HEK293 (cell line): ENCODE measurements around the gene TBC1D16.

Source experiments
- CTCF ChIA-PET: fragments of 350-600 bp; formaldehyde crosslinking; extraction: SDS; loops from one replicate; lab custom pipeline; 2021; ENCODE audit warnings: antibody characterized with exemption; lab: Yijun Ruan, JAX
- POLR2A ChIA-PET: fragments of 300-600 bp; formaldehyde crosslinking; extraction: SDS; loops from one replicate; lab custom pipeline; 2020; ENCODE audit warnings: antibody characterized with exemption, inconsistent platforms; lab: Yijun Ruan, JAX
- H3K27ac ChIP-seq: fragments of 200-500 bp; sonication (Bioruptor generic); 2 replicates; pipeline ENCODE4 v1.5.1; 2014; ENCODE audit warnings: low read depth, low read length, control low read depth, inconsistent platforms; ENCODE audit errors: extremely low read depth
- H3K36me3 ChIP-seq, 2 experiments: fragments of 200-500 bp in 1 of 2; sonication (Bioruptor generic) in 1 of 2; 1 replicate in 1 of 2; 2 replicates in 1 of 2; pipeline ENCODE4 v1.5.1; 2014 to 2017; ENCODE audit warnings: inconsistent platforms in 2 of 2, low read length in 2 of 2; ENCODE audit not compliant: control insufficient read depth in 2 of 2, insufficient read depth in 1 of 2
- H3K4me1 ChIP-seq: fragments of 200-500 bp; sonication (Bioruptor generic); 2 replicates; pipeline ENCODE4 v1.5.1; 2014; ENCODE audit warnings: mild to moderate bottlenecking, low read length, inconsistent platforms; ENCODE audit not compliant: control insufficient read depth, insufficient read depth
- H3K4me3 ChIP-seq: 2 replicates; pipeline ENCODE4 v1.5.1; 2011; ENCODE audit warnings: low read depth, mild to moderate bottlenecking, control low read depth, low read length, moderate library complexity
- H3K9me3 ChIP-seq: fragments of 200-500 bp; sonication (Bioruptor generic); 2 replicates; pipeline ENCODE4 v1.5.1; 2014; ENCODE audit warnings: low read depth, low read length, inconsistent platforms; ENCODE audit not compliant: control insufficient read depth, insufficient read depth
- CTCF ChIP-seq: fragments of 450-650 bp; formaldehyde crosslinking; IDR thresholded peaks from 2 replicates; pipeline ENCODE4 v1.5.1; 2016; ENCODE audit warnings: missing biosample characterization, missing genetic modification characterization
- GLIS1 ChIP-seq: fragments of 450-650 bp; formaldehyde crosslinking; IDR thresholded peaks from 2 replicates; pipeline ENCODE4 v1.5.1; 2016; ENCODE audit warnings: missing biosample characterization, missing genetic modification characterization
- IKZF3 ChIP-seq: fragments of 450-650 bp; IDR thresholded peaks from 2 replicates; pipeline ENCODE4 v1.5.0; 2018; ENCODE audit warnings: missing biosample characterization, mild to moderate bottlenecking, missing genetic modification characterization, moderate library complexity
- MEIS1 ChIP-seq: sonication (generic); formaldehyde crosslinking; IDR thresholded peaks from 2 replicates; pipeline ENCODE4 v1.8.1; 2022; ENCODE audit warnings: missing genetic modification reagents, mild to moderate bottlenecking, borderline replicate concordance
- OVOL3 ChIP-seq: fragments of 450-650 bp; formaldehyde crosslinking; IDR thresholded peaks from 2 replicates; pipeline ENCODE4 v1.5.1; 2016; ENCODE audit warnings: missing biosample characterization, missing genetic modification characterization
- PRDM6 ChIP-seq: fragments of 450-650 bp; formaldehyde crosslinking; IDR thresholded peaks from 2 replicates; pipeline ENCODE4 v1.5.1; 2017; ENCODE audit warnings: missing biosample characterization, missing genetic modification characterization
- REPIN1 ChIP-seq: fragments of 450-650 bp; formaldehyde crosslinking; IDR thresholded peaks from 2 replicates; pipeline ENCODE4 v1.5.1; 2017; ENCODE audit warnings: missing biosample characterization, missing genetic modification characterization, low read depth
- SP2 ChIP-seq: fragments of 450-650 bp; formaldehyde crosslinking; IDR thresholded peaks from 2 replicates; pipeline ENCODE4 v1.5.1; 2016; ENCODE audit warnings: missing biosample characterization, missing genetic modification characterization
- ZBTB20 ChIP-seq: fragments of 450-650 bp; formaldehyde crosslinking; IDR thresholded peaks from 2 replicates; pipeline ENCODE4 v1.5.1; 2016; ENCODE audit warnings: missing biosample characterization, missing genetic modification characterization
- ZBTB8A ChIP-seq: fragments of 450-650 bp; formaldehyde crosslinking; IDR thresholded peaks from 2 replicates; pipeline ENCODE4 v1.5.1; 2016; ENCODE audit warnings: missing biosample characterization, missing genetic modification characterization
- ZFP37 ChIP-seq: fragments of 450-650 bp; formaldehyde crosslinking; IDR thresholded peaks from 2 replicates; pipeline ENCODE4 v1.5.1; 2016; ENCODE audit warnings: missing biosample characterization, missing genetic modification characterization
- ZIC2 ChIP-seq: fragments of 450-650 bp; formaldehyde crosslinking; IDR thresholded peaks from 2 replicates; pipeline ENCODE4 v1.5.1; 2016; ENCODE audit warnings: missing biosample characterization, missing genetic modification characterization
- ZNF140 ChIP-seq: fragments of 450-650 bp; formaldehyde crosslinking; IDR thresholded peaks from 2 replicates; pipeline ENCODE4 v1.5.1; 2016; ENCODE audit warnings: missing biosample characterization, missing genetic modification characterization
- ZNF202 ChIP-seq: fragments of 450-650 bp; formaldehyde crosslinking; IDR thresholded peaks from 2 replicates; pipeline ENCODE4 v1.5.1; 2016; ENCODE audit warnings: missing biosample characterization, missing genetic modification characterization, borderline replicate concordance
- ZNF274 ChIP-seq, 2 experiments: fragments of 200-500 bp in 1 of 2; fragments of 450-650 bp in 1 of 2; sonication (Bioruptor generic) in 1 of 2; formaldehyde crosslinking in 1 of 2; IDR thresholded peaks; 2 replicates each; pipeline versions ENCODE4 v1.5.1 to v1.6.1; 2014 to 2016; ENCODE audit warnings: borderline replicate concordance in 1 of 2, inconsistent platforms in 1 of 2, low read length in 1 of 2, missing biosample characterization in 1 of 2, missing genetic modification characterization in 1 of 2
- ZNF311 ChIP-seq: fragments of 450-650 bp; formaldehyde crosslinking; IDR thresholded peaks from 2 replicates; pipeline ENCODE4 v1.5.1; 2017; ENCODE audit warnings: missing biosample characterization, missing genetic modification characterization, borderline replicate concordance
- ZNF544 ChIP-seq: fragments of 450-650 bp; formaldehyde crosslinking; IDR thresholded peaks from 2 replicates; pipeline ENCODE4 v1.5.0; 2017; ENCODE audit warnings: missing biosample characterization, missing genetic modification characterization
- ZNF561 ChIP-seq: fragments of 450-650 bp; IDR thresholded peaks from 2 replicates; pipeline ENCODE4 v1.5.1; 2018; ENCODE audit warnings: missing biosample characterization, missing genetic modification characterization, borderline replicate concordance
- ZNF571 ChIP-seq: fragments of 450-650 bp; formaldehyde crosslinking; IDR thresholded peaks from 2 replicates; pipeline ENCODE4 v1.5.0; 2017; ENCODE audit warnings: missing biosample characterization, missing genetic modification characterization
- ZNF654 ChIP-seq: fragments of 450-650 bp; formaldehyde crosslinking; IDR thresholded peaks from 2 replicates; pipeline ENCODE4 v1.5.1; 2016; ENCODE audit warnings: low read depth, missing biosample characterization, missing genetic modification characterization
- ZNF660 ChIP-seq: fragments of 450-650 bp; IDR thresholded peaks from 2 replicates; pipeline ENCODE4 v1.5.1; 2018; ENCODE audit warnings: missing biosample characterization, mild to moderate bottlenecking, missing genetic modification characterization
- ZNF707 ChIP-seq: fragments of 450-650 bp; formaldehyde crosslinking; IDR thresholded peaks from 2 replicates; pipeline ENCODE4 v1.5.1; 2016; ENCODE audit warnings: missing biosample characterization, missing genetic modification characterization
- ZSCAN18 ChIP-seq: fragments of 450-650 bp; formaldehyde crosslinking; IDR thresholded peaks from 2 replicates; pipeline ENCODE4 v1.5.1; 2016; ENCODE audit warnings: missing biosample characterization, missing genetic modification characterization
- ZSCAN23 ChIP-seq: fragments of 450-650 bp; formaldehyde crosslinking; IDR thresholded peaks from 2 replicates; pipeline ENCODE4 v1.5.1; 2016; ENCODE audit warnings: missing biosample characterization, missing genetic modification characterization
- TF ChIP-seq, protein P1 (sequence below): fragments of 450-650 bp; formaldehyde crosslinking; IDR thresholded peaks from 2 replicates; pipeline ENCODE4 v1.5.1; 2016; ENCODE audit warnings: missing biosample characterization, missing genetic modification characterization, borderline replicate concordance

The TBC1D16 gene

GRCh38 chr17:79970576-79971068 is 65.0 kb downstream of the TBC1D16 start:
- H3K27ac ChIP-seq, result no peak overlapping the region
- 0 out of 2 replicates have a peak, but pooled peaks have one; percentile 11 for TF ChIP-seq ZBTB8A
- TF ChIP-seq CTCF (tag by site-specific recombination), result peak; percentile 69
- TF ChIP-seq GLIS1 (tag by site-specific recombination), result peak; percentile 5; the same call in 1 of the 2 replicates
- peak; percentile 61; the same call in 1 of the 2 replicates for TF ChIP-seq ZNF660 (tag by site-specific recombination)
- no peak for TF ChIP-seq MEIS1 (CRISPR knock-in tag)
- TF ChIP-seq ZNF140 (tag by site-specific recombination), result no peak
- TF ChIP-seq ZNF654 (tag by site-specific recombination), result peak; percentile 73
- 0 out of 2 replicates have a peak, but pooled peaks have one; percentile 29 for TF ChIP-seq ZNF561
- H3K4me1 ChIP-seq, result no peaks in the 10 kb centered on the region
- H3K4me3 ChIP-seq, result no peak overlapping the region
- no peaks in the 10 kb centered on the region for H3K9me3 ChIP-seq
- peaks cover 0 to 3% of the 10 kb centered on the region in 2 experiments; a peak in 2 of 3 replicates for H3K36me3 ChIP-seq
- ChIA-PET CTCF (interaction anchor here (0.6 to 3.8 kb wide), 42 partner anchors 9 to 867 kb away, joined by 3 to 43 read pairs (median 5); no protein-coding TSS in a partner anchor), POLR2A (interaction anchor here (0.6 kb wide), 1 partner anchor 178 kb away, joined by 3 read pairs; no protein-coding TSS in a partner anchor)

GRCh38 chr17:79969906-79970305 is 65.8 kb downstream of the TBC1D16 start:
- ChIA-PET CTCF (interaction anchor here (0.6 to 3.8 kb wide), 43 partner anchors 8 to 948 kb away, joined by 3 to 43 read pairs (median 5); partner anchors contain the start of gene CBX4), POLR2A (interaction anchor here (0.6 kb wide), 1 partner anchor 178 kb away, joined by 3 read pairs; no protein-coding TSS in a partner anchor)
- no peak overlapping the region for H3K4me3 ChIP-seq
- no peaks in the 10 kb centered on the region for H3K4me1 ChIP-seq
- H3K27ac ChIP-seq, result no peak overlapping the region
- peaks cover 0 to 3% of the 10 kb centered on the region in 2 experiments; a peak in 2 of 3 replicates for H3K36me3 ChIP-seq
- TF ChIP-seq ZSCAN23 (tag by site-specific recombination) (no peak), IKZF3 (no peak), SP2 (tag by site-specific recombination) (no peak)
- no peaks in the 10 kb centered on the region for H3K9me3 ChIP-seq

DNA sequence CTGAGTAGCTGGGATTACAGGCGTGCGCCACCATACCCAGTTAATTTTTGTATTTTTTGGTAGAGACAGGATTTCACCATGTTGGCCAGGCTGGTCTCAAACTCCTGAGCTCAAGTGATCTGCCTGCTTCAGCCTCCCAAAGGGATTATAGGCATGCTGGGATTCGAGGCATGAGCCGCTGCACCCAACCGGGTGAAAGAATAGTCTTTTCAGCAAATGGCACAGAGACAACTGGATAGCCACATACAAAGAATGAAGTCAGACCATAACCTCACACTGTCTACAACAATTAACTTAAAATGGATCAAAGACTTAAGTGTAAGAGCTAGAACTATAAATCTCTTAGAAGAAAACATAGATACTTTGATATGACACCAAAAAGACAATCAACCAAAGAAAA is 67.6 kb downstream of the TBC1D16 start:
- H3K9me3 ChIP-seq, result no peaks in the 10 kb centered on the region
- no peaks in the 10 kb centered on the region for H3K4me1 ChIP-seq
- peaks cover 0 to 3% of the 10 kb centered on the region in 2 experiments; a peak in 2 of 3 replicates for H3K36me3 ChIP-seq
- H3K27ac ChIP-seq, result no peak overlapping the region
- no peak overlapping the region for H3K4me3 ChIP-seq
- POLR2A ChIA-PET, result interaction anchor here (0.6 kb wide), 1 partner anchor 1253 kb away, joined by 6 read pairs; no protein-coding TSS in a partner anchor
- CTCF ChIA-PET, result interaction anchor here (0.8 to 1.2 kb wide), 5 partner anchors 11 to 192 kb away, joined by 3 to 6 read pairs (median 4); no protein-coding TSS in a partner anchor
- no peak for TF ChIP-seq ZNF274 (IDR thresholded peaks at IDR 0.05; ENCODE audit: low read length)
- TF ChIP-seq ZNF274 (tag by site-specific recombination; IDR thresholded peaks at IDR 0.05; ENCODE audit: borderline replicate concordance), result no peak
- TF ChIP-seq ZNF571 (tag by site-specific recombination), result no peak
- no peak for TF ChIP-seq ZNF544 (tag by site-specific recombination)
- TF ChIP-seq ZIC2 (tag by site-specific recombination), result no peak
- TF ChIP-seq PRDM6 (tag by site-specific recombination), result no peak
- no peak for TF ChIP-seq ZNF707 (tag by site-specific recombination)
- no peak for TF ChIP-seq ZFP37 (tag by site-specific recombination)
- TF ChIP-seq, protein P1, sequence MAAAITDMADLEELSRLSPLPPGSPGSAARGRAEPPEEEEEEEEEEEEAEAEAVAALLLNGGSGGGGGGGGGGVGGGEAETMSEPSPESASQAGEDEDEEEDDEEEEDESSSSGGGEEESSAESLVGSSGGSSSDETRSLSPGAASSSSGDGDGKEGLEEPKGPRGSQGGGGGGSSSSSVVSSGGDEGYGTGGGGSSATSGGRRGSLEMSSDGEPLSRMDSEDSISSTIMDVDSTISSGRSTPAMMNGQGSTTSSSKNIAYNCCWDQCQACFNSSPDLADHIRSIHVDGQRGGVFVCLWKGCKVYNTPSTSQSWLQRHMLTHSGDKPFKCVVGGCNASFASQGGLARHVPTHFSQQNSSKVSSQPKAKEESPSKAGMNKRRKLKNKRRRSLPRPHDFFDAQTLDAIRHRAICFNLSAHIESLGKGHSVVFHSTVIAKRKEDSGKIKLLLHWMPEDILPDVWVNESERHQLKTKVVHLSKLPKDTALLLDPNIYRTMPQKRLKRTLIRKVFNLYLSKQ (tag by site-specific recombination), result no peak
- TF ChIP-seq OVOL3 (tag by site-specific recombination), result no peak
- no peak for TF ChIP-seq ZNF202 (tag by site-specific recombination)
- TF ChIP-seq ZSCAN18 (tag by site-specific recombination), result no peak
- TF ChIP-seq ZBTB20 (tag by site-specific recombination), result no peak
- TF ChIP-seq ZNF311 (tag by site-specific recombination), result no peak
- no peak for TF ChIP-seq REPIN1
